HCT116 (cell line): Measurements from ENCODE around the gene KLHL5. TPM values are rescaled to one million over a fixed set of nuclear protein-coding genes. Genes with fewer than 3 reads are reported as not detected.

Source experiments
- ATAC-seq: fragments of 200-7000 bp; cut with Tn5 transposase; 2 replicates; pipeline ENCODE4 v1.9.1; 2020; ENCODE audit warnings: mild to moderate bottlenecking, moderate library complexity
- BruUV-seq: library from RNA; stranded (reverse); fragments of 400-500 nt; replicated peaks from 2 replicates; lab custom pipeline; 2021; lab: Mats Ljungman, UMichigan
- CTCF ChIA-PET: fragments of 300-600 bp; sonication (Branson Sonifier 250); formaldehyde crosslinking; loops from one replicate; lab custom pipeline; 2021; ENCODE audit warnings: antibody characterized with exemption; lab: Charles Lee
- POLR2A ChIA-PET: fragments of 300-600, 350-600 bp; sonication (Branson Sonifier 250); formaldehyde crosslinking; loops from one replicate; lab custom pipeline; 2021; ENCODE audit warnings: antibody characterized with exemption; lab: Charles Lee
- RAD21 ChIA-PET, 2 experiments: fragments of 300-600 bp; sonication (Branson Sonifier 250); formaldehyde crosslinking; loops; one replicate each; lab custom pipeline; 2023; ENCODE audit warnings: low total read pairs in 2 of 2; ENCODE audit not compliant: uncharacterized antibody in 2 of 2, unreplicated experiment in 2 of 2, low non-redundant PET in 1 of 2; lab: Charles Lee
- DNase-seq: peaks from one replicate; pipeline ENCODE4 v3.0.0-alpha.2; 2010; ENCODE audit warnings: low read depth, low spot score
- H2AFZ ChIP-seq: fragments of 200-600 bp; shearing (Covaris generic), sonication (generic); 2 replicates; pipeline ENCODE4 v1.6.1; 2017; ENCODE audit warnings: low read depth, mixed run types, mixed read lengths, antibody characterized with exemption, low read length; ENCODE audit not compliant: poor library complexity, severe bottlenecking
- H3K27ac ChIP-seq: 2 replicates; pipeline ENCODE4 v1.5.1; 2012; ENCODE audit warnings: low read depth, low read length
- H3K27me3 ChIP-seq: fragments of 200-600 bp; sonication (generic); 2 replicates; pipeline ENCODE4 v1.6.1; 2016; ENCODE audit warnings: mixed run types, low read length, mixed read lengths; ENCODE audit not compliant: insufficient read depth
- H3K36me3 ChIP-seq, 2 experiments: fragments of 200-500 bp in 1 of 2; fragments of 200-600 bp in 1 of 2; sonication (Bioruptor generic) in 1 of 2; sonication (generic) in 1 of 2; 2 replicates each; pipeline versions ENCODE4 v1.5.1 to v1.6.1; 2014 to 2016; ENCODE audit warnings: low read length in 2 of 2, inconsistent platforms in 1 of 2, mixed read lengths in 1 of 2, mixed run types in 1 of 2; ENCODE audit not compliant: insufficient read depth in 2 of 2, control insufficient read depth in 1 of 2
- H3K4me1 ChIP-seq, 2 experiments: fragments of 200-600 bp in 1 of 2; sonication (generic) in 1 of 2; 2 replicates each; pipeline versions ENCODE4 v1.5.1 to v1.6.1; 2012 to 2017; ENCODE audit warnings: low read length in 2 of 2, inconsistent platforms in 1 of 2, mild to moderate bottlenecking in 1 of 2, mixed read lengths in 1 of 2, mixed run types in 1 of 2, moderate library complexity in 1 of 2; ENCODE audit not compliant: insufficient read depth in 2 of 2, control insufficient read depth in 1 of 2
- H3K4me2 ChIP-seq: fragments of 200-600 bp; sonication (generic); 2 replicates; pipeline ENCODE4 v1.6.1; 2017; ENCODE audit warnings: mixed run types, low read length, mixed read lengths
- H3K4me3 ChIP-seq, 2 experiments: fragments of 200-600 bp in 1 of 2; sonication (generic) in 1 of 2; replicated peaks in 1 of 2; 2 replicates each; pipeline ENCODE4 v1.5.1; 2011 to 2016; ENCODE audit warnings: low read length in 2 of 2, control low read depth in 1 of 2, low read depth in 1 of 2, mild to moderate bottlenecking in 1 of 2, mixed read lengths in 1 of 2, mixed run types in 1 of 2
- H3K79me2 ChIP-seq: fragments of 200-600 bp; sonication (generic); 2 replicates; pipeline ENCODE4 v1.6.1; 2017; ENCODE audit warnings: mild to moderate bottlenecking, mixed run types, low read length, moderate library complexity, mixed read lengths; ENCODE audit not compliant: insufficient read depth
- H3K9ac ChIP-seq: fragments of 200-600 bp; sonication (generic); 2 replicates; pipeline ENCODE4 v1.6.1; 2016; ENCODE audit warnings: low read length, mixed read lengths
- H3K9me2 ChIP-seq: fragments of 200-600 bp; sonication (generic), shearing (Covaris generic); 2 replicates; pipeline ENCODE4 v1.6.1; 2017; ENCODE audit warnings: mixed run types, mild to moderate bottlenecking, moderate library complexity; ENCODE audit not compliant: insufficient read depth
- H3K9me3 ChIP-seq, 2 experiments: fragments of 200-500 bp in 1 of 2; fragments of 200-600 bp in 1 of 2; sonication (Bioruptor generic) in 1 of 2; sonication (generic) in 1 of 2; 2 replicates each; pipeline ENCODE4 v1.6.1; 2014 to 2017; ENCODE audit warnings: low read length in 2 of 2, mixed read lengths in 2 of 2, inconsistent platforms in 1 of 2, low read depth in 1 of 2, mild to moderate bottlenecking in 1 of 2, mixed run types in 1 of 2, moderate library complexity in 1 of 2; ENCODE audit not compliant: control insufficient read depth in 1 of 2, insufficient read depth in 1 of 2
- H4K20me1 ChIP-seq: fragments of 200-600 bp; sonication (generic), shearing (Covaris generic); 2 replicates; pipeline ENCODE4 v1.6.1; 2017; ENCODE audit warnings: mixed run types, mild to moderate bottlenecking, moderate library complexity; ENCODE audit not compliant: insufficient read depth
- CBX3 ChIP-seq: IDR thresholded peaks from 2 replicates; pipeline ENCODE4 v1.6.1; 2012; ENCODE audit warnings: low read depth
- CEBPB ChIP-seq: IDR thresholded peaks from 2 replicates; pipeline ENCODE4 v1.6.1; 2012; ENCODE audit warnings: low read depth
- ELF1 ChIP-seq: IDR thresholded peaks from 2 replicates; pipeline ENCODE4 v1.6.1; 2012; ENCODE audit warnings: low read depth, borderline replicate concordance
- EZH2 ChIP-seq: fragments of 200-600 bp; sonication (generic); IDR thresholded peaks from 2 replicates; pipeline ENCODE4 v1.6.1; 2017; ENCODE audit warnings: antibody characterized with exemption, mixed run types
- EZH2phosphoT487 ChIP-seq: fragments of 200-600 bp; IDR thresholded peaks from 2 replicates; pipeline ENCODE4 v1.6.1; 2018; ENCODE audit warnings: antibody characterized with exemption, borderline replicate concordance
- JUND ChIP-seq: IDR thresholded peaks from 2 replicates; pipeline ENCODE4 v1.6.1; 2012
- POLR2A ChIP-seq: IDR thresholded peaks from 2 replicates; pipeline ENCODE4 v1.7.0; 2011; ENCODE audit warnings: borderline replicate concordance; ENCODE audit not compliant: insufficient read depth, insufficient read length; ENCODE audit errors: extremely low read depth
- RAD21 ChIP-seq: IDR thresholded peaks from 2 replicates; pipeline ENCODE4 v1.6.1; 2012; ENCODE audit warnings: low read depth, mild to moderate bottlenecking
- SIN3A ChIP-seq: IDR thresholded peaks from 2 replicates; pipeline ENCODE4 v1.6.1; 2012; ENCODE audit warnings: low read depth
- SP1 ChIP-seq: IDR thresholded peaks from 2 replicates; pipeline ENCODE4 v1.6.1; 2012; ENCODE audit warnings: low read depth
- SRF ChIP-seq: IDR thresholded peaks from 2 replicates; pipeline ENCODE4 v1.6.1; 2012; ENCODE audit warnings: low read depth
- TCF7L2 ChIP-seq: IDR thresholded peaks from 2 replicates; pipeline ENCODE4 v1.7.0; 2011; ENCODE audit warnings: borderline replicate concordance, inconsistent platforms; ENCODE audit not compliant: insufficient read depth, insufficient read length; ENCODE audit errors: extremely low read depth
- YY1 ChIP-seq: IDR thresholded peaks from 2 replicates; pipeline ENCODE4 v1.6.1; 2011; ENCODE audit warnings: low read length, low read depth, moderate library complexity, mild to moderate bottlenecking; ENCODE audit not compliant: insufficient replicate concordance; ENCODE audit errors: extremely low read depth
- ZFX ChIP-seq: fragments of 450-650 bp; IDR thresholded peaks from 2 replicates; pipeline ENCODE4 v1.6.1; 2017
- ZNF274 ChIP-seq: fragments of 200-500 bp; sonication (Bioruptor generic); IDR thresholded peaks from 2 replicates; pipeline ENCODE4 v1.6.1; 2014; ENCODE audit warnings: mild to moderate bottlenecking, low read depth, low read length, inconsistent platforms
- intact Hi-C: fragments of 100-400 bp; cut with micrococcal nuclease; formaldehyde crosslinking; loops from 2 replicates; pipeline ENCODE4 v1.10.0; 2022
- total RNA-seq: library from RNA; stranded (reverse); gene quantifications from one replicate; pipeline ENCODE4 v1.2.1, GENCODE V29; 2021; ENCODE audit not compliant: unreplicated experiment
- TF ChIP-seq, protein P1 (sequence below): IDR thresholded peaks from 2 replicates; pipeline ENCODE4 v1.6.1; 2012
- TF ChIP-seq, protein P2 (sequence below): IDR thresholded peaks from 2 replicates; pipeline ENCODE4 v1.6.1; 2011; ENCODE audit warnings: mild to moderate bottlenecking, low read length, moderate library complexity; ENCODE audit not compliant: insufficient replicate concordance; ENCODE audit errors: extremely low read depth

KLHL5 gene
- total RNA-seq, 1 experiment from 2014 or later = 20.8 TPM

DNA sequence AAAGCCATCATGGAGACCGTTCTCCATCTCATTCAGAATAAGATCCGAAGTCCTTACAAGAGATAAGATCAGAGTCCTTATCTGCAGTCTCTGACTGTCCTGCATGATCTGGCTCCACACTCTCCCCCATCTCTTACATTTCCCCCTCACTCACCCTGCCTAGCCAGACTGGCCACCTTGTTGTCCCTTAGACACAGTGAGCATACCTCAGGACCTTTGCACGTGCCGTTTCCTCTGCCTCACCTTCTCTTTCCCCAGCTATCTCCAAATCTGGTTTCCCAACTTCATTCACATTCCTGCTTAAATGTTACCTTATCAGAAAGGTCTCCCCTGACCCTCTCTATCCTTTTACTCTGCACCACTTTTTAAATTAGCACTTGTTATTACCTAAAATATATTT, 44.0 kb downstream of the KLHL5 start:
- POLR2A ChIA-PET = no interaction called here

DNA sequence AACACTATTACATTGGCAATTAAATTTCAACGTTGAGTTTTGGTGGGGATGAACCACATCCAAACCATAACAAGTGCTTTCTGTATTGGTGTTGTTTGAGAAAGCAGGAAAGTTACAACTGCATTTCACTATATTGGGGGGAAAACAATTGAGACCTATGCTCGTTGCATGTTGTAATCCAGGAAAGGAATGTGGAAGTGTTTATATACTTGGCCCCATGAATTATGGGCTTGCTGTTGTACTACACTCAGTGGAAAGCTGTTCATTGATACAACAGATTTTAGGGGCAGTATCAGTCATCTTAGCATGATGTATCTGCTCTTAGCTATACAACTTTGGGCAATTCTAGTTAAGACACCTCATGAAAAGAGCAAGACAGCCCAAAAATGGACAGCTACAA, 52.4 kb downstream of the KLHL5 start:
- TF ChIP-seq ZNF274 = no peak
- no peak for TF ChIP-seq EZH2phosphoT487
- TF ChIP-seq ELF1 = no peak
- no peak for TF ChIP-seq SRF
- no peak for TF ChIP-seq SIN3A
- TF ChIP-seq, protein P1, sequence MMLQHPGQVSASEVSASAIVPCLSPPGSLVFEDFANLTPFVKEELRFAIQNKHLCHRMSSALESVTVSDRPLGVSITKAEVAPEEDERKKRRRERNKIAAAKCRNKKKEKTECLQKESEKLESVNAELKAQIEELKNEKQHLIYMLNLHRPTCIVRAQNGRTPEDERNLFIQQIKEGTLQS = no peak
- no peak for TF ChIP-seq TCF7L2
- no peak for TF ChIP-seq YY1
- TF ChIP-seq CBX3 = no peak
- no peak for TF ChIP-seq EZH2
- TF ChIP-seq, all 23 proteins: peak for 0
- no TSS peak for BruUV-seq
- ChIA-PET CTCF (no interaction called here), RAD21 (no interaction called here), POLR2A (no interaction called here)
- Histone ChIP-seq H3K4me3 (no peak overlapping the region), H2AFZ (no peak overlapping the region), H3K4me2 (no peak overlapping the region), H4K20me1 (no peaks in the 10 kb centered on the region), H3K4me1 (no peaks in the 10 kb centered on the region), H3K36me3 (no peaks in the 10 kb centered on the region), H3K79me2 (no peaks in the 10 kb centered on the region), H3K9me3 (no peaks in the 10 kb centered on the region), H3K27ac (no peak overlapping the region), H3K9me2 (no peaks in the 10 kb centered on the region), H3K9ac (no peak overlapping the region), H3K27me3 (no peaks in the 10 kb centered on the region)
- DNase-seq (no peak), ATAC-seq (no peak)
- intact Hi-C loops = no loop called here

More for the DNA sequence above, 44.0 kb downstream of the KLHL5 start:
- H3K9ac ChIP-seq = no peak overlapping the region
- H3K9me3 ChIP-seq = no peaks in the 10 kb centered on the region
- no peaks in the 10 kb centered on the region for H3K27me3 ChIP-seq
- no peak for ATAC-seq
- H3K36me3 ChIP-seq = no peaks in the 10 kb centered on the region
- no peaks in the 10 kb centered on the region for H4K20me1 ChIP-seq
- no TSS peak for BruUV-seq
- TF ChIP-seq, protein P2, sequence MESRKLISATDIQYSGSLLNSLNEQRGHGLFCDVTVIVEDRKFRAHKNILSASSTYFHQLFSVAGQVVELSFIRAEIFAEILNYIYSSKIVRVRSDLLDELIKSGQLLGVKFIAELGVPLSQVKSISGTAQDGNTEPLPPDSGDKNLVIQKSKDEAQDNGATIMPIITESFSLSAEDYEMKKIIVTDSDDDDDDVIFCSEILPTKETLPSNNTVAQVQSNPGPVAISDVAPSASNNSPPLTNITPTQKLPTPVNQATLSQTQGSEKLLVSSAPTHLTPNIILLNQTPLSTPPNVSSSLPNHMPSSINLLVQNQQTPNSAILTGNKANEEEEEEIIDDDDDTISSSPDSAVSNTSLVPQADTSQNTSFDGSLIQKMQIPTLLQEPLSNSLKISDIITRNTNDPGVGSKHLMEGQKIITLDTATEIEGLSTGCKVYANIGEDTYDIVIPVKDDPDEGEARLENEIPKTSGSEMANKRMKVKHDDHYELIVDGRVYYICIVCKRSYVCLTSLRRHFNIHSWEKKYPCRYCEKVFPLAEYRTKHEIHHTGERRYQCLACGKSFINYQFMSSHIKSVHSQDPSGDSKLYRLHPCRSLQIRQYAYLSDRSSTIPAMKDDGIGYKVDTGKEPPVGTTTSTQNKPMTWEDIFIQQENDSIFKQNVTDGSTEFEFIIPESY = no peak
- no peak for TF ChIP-seq RAD21
- no peak for TF ChIP-seq JUND
- no peak for TF ChIP-seq CBX3
- TF ChIP-seq CEBPB = no peak
- TF ChIP-seq SRF = no peak
- TF ChIP-seq ZFX = no peak
- no peak for TF ChIP-seq TCF7L2
- TF ChIP-seq POLR2A = no peak
- TF ChIP-seq SP1 = no peak
- TF ChIP-seq EZH2phosphoT487 = no peak
- H2AFZ ChIP-seq = no peak overlapping the region
- H3K9me2 ChIP-seq = no peaks in the 10 kb centered on the region
- H3K4me1 ChIP-seq = no peaks in the 10 kb centered on the region
- no peak overlapping the region for H3K4me3 ChIP-seq
- RAD21 ChIA-PET = no interaction called here
- H3K27ac ChIP-seq = no peak overlapping the region
- H3K79me2 ChIP-seq = no peaks in the 10 kb centered on the region
- DNase-seq = no peak
- H3K4me2 ChIP-seq = no peak overlapping the region
- intact Hi-C loops = no loop called here
- CTCF ChIA-PET = no interaction called here
